ENCODE measurements around the gene SNRNP200. TPM values are rescaled to one million over a fixed set of nuclear protein-coding genes. Genes with fewer than 3 reads are reported as not detected.
"Not testable (repeated sequence)": the region's sequence is repeated elsewhere in the genome, so short reads cannot be mapped to it uniquely, and the experiment has no call there.

SNRNP200 gene
- total RNA-seq, 1 experiment from 2014 or later = 30.2 TPM

DNA sequence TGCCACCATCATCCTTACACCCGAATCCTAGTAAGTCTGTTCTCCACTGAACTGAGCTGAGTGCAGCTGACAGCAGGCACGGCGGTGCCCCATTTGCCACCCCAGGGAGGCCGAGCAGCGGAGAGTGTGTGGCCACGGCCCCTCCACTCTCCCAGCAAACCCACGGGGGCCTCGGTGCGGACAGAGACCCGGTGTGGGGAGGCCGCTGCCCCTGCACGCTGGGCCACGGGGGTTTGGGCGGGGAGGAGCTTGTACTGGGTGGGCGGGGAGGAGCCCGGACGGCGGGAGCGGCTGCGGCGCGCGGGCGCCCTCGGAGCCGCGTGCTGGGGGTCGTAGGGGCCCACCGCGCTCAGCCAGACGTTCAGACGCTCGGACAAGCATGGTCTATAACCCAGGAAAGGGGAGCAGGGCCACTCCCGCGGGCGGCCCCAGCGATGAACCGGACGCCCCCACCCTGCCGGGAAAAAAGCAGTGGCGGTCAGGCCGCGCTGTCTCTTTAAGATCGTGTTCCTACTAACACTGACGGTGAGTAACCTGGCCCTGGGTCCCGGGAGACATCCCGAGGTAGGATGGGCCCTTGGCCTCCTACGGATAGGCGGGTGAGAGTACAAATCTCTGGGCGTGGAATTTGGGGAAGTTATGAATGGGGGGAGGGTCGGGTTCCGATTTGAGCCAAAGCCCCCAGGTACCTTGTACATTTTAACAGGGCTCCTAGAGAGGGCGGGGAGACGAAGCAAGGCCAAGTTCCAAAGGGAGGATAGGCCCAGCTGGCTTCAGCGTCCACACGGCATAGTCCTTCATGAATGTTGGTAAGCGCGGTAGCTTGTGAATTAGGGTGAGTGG, 19.9 kb upstream of the SNRNP200 start, which contains the start of gene ITPRIPL1:
Gene ITPRIPL1 (plus strand): TSS at position 277 of the 843 bp plus-strand sequence. CDS start 523 bp downstream, at position 800.
- DNase-seq (ENCODE audit: low spot score) = no peak

DNA sequence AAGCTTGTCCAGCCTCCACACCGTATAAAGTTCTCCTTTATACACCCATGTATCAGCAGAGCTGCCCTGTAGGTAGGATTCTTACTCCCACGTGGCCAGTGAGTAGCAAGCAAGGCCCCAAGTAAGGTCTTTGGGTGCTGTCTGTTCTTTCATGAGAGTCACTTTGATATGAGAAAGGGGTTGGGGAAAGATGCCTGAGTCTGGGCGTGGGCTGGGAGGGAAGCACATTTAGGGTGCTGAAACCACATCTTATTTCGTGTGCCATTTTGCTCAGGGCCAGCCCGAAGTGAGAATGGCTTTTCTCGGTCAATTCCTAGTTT, 19.3 kb upstream of the SNRNP200 start:
- DNase-seq (ENCODE audit: low spot score) = no peak

DNA sequence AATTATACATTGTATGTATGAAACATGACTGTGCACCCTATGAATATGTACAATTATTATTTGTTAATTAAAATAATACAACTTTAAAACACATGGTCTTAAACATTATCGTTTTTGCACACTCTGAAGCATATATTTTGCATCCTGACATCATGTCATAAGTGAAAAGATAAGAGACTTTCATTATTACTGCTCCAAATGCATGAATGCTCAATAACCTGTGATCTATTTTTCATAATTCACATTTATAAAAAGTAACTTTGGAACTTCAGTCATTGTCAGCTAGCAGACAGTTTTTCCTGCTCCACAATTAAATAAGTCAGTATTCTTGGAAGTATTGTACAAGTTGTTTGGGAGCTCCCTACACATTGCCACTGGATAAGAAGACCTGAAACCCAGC, 18.5 kb upstream of the SNRNP200 start:
- DNase-seq (ENCODE audit: low spot score) = no peak

DNA sequence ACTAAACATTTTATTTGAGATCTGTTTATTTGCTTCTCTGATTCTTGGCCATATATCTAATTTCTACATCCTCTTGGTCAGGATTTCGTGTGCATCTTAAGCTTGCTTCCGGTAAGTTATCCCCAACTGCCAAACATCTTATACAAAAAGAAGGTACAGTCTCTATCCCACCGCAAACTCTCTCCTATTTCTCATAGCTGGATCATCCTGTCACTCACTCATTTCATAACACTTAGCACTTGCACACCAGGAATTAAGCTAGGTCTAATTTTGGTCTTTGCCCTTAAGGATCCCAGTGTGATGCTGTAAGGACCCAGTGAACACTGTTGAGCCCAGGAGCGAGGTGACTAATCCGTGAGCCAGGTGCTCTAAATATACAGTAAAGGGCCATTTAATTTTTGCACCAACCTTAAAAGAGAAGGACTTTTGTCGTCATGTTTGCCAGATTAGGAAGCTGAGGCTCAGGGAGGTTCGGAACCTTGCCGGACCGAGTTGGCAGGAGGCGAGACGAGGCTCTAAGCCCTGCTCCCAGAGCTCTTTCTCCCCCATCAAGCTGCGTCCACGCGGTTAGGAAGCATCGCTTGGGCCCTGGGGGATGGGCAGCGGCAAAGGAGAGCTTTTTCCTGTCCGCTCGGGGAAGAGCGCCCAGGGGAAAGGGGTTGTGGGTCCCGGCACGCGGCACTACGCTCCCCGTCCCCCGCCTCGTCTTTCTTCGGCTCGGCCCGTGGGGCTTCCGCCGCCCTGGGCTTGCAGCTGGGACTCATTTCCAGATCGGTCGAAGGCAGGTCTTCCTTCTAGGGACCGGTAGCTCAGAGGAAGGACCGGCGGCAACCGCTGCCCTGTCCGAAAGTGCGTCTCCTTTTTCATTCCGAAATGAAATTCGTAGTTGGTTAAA, 15.6 kb upstream of the SNRNP200 start:
- no peak for DNase-seq (ENCODE audit: low spot score)

DNA sequence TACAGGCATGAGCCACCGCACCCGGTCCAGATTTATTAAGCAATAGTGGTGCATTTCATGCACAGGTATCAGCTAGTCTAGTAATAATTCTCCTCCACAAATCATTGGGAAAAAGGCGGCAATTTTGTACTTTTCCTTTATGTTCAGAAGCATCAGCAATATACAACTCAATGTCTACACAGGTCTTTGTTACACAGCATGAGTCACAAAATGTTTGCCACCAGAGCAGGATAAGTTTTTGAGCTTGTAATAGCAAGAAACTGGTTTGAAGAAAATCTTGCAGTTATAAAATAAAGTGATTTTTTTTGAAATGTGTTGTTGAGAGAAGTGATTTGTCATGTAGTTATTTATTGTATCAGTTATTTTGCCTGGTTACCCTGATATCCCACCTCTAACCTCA, 15.0 kb upstream of the SNRNP200 start:
- no peak for DNase-seq (ENCODE audit: low spot score)

DNA sequence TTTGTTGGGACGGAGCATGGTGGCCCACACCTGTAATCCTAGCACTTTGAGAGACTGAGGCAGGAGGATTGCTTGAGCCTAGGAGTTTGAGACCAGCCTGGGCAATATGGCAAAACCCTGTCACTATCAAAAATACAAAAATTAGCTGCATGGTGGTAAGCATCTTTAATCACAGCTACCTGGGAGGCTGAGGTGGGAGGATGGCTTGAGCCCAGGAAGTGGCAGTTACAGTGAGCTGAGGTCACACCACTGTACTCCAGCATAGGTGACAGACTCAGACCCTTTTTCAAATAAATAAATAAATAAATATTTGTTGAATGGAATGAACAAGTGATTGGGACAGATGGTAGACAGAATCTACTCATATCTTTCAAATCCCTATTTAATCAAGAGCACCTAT, 14.1 kb upstream of the SNRNP200 start:
- DNase-seq (ENCODE audit: low spot score) = no peak

DNA sequence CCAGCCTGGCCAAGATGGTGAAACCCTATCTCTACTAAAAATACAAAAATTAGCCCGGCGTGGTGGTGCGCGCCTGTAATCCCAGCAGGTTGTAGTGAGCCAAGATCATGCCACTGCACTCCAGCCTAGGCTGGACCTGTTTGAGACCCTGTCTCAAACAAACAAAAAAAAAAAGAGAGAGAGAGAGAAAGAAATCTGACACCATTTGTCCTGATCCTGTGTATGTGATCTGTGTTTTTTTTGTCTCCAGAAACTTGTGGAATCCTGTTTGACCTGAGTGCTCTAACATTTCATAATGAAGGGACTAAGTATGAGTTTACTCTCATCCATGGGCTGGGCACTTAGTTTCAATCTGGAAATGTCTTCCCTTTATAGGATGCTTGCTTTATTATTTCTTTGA, 13.4 kb upstream of the SNRNP200 start:
- no peak for DNase-seq (ENCODE audit: low spot score)

DNA sequence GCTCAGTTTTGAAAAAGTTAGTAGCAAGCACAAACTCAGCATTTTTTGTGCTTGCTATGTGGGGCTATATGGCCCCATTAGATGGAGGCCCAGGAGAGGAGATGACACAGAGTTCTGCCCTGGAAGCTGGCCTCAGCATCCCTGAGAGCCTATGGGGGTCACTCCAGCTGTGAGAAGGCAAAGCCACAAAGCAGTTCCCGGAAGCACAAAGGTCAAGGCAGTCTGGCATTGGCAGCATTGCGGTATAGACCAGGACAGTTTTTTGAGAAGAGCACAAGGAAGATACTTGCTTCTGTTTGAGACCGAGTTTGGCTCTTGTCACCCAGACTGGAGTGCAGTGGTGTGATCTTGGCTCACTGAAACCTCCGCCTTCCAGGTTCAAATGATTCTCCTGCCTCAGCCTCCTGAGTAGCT, 12.2 kb upstream of the SNRNP200 start:
- no peak for DNase-seq (ENCODE audit: low spot score)

DNA sequence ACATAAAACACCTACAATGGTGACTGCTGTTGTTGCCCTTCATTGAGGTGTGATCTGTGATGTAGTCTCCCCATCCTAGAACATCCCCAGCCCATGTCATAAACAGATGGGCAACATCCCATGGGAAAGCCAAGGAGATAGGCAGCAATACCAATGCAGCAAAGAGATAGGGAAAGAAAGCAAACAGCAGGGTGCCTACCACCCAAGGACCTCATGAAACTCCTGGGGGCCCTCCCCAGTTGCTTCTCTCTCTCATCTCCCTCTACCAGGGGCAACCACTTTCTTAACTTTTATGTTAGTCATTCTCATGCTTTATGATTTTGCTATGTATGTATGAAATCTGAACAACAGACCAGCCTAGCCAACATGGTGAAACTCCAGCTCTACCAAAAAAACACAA, 11.7 kb upstream of the SNRNP200 start:
- no peak for DNase-seq (ENCODE audit: low spot score)

DNA sequence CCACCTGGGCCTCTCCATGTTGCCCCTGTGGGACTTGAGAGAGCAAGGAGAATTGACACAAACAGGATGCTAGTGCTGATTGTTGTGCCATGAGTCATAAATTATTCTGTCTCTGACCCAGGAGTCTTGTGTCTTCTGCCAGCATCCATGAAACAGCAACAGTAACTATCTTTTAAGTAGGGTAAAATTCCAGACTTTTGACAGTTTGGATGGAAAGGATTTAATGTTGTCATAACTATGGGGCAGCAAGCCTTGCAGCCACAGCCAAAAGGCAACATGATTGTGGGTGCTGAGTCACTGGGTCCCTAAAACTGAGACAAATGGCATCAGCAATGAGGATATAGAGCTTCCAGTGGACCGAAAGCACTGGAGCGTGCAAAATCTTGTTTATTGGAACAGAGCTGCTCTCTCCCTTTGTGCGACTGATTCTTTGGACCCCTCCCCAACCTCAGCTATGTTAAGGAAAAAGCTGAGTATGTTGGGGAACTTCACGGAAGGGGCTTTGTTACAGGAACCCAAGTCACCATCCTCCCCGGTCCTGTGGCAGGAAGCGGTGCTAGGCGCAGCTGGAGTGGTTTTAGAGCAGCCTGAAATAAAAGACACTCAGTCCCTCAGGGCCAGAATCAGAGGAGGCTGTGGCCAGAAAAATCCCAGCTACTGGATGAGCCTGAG, 10.2 kb upstream of the SNRNP200 start:
- peak; percentile 82 for DNase-seq (ENCODE audit: low spot score)

DNA sequence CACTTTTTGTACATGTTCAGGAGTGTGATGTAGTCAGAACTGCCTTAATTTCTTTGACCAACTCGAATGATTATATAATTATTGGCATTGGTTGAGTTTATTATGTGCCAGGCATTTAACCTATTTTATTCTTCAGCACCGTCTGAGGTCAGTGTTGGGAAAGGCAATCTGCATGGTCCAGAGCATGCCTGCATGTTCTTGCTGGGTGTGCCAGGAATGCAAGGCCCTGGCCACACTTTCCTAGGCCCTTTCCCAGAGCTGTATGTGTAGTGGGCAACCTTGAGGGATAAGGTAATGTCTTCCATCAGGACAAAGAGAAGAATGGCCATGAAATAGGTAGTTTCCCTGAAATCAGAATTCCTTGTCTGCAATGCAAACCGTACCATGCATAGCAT, 9.7 kb upstream of the SNRNP200 start:
- DNase-seq (ENCODE audit: low spot score) = no peak

DNA sequence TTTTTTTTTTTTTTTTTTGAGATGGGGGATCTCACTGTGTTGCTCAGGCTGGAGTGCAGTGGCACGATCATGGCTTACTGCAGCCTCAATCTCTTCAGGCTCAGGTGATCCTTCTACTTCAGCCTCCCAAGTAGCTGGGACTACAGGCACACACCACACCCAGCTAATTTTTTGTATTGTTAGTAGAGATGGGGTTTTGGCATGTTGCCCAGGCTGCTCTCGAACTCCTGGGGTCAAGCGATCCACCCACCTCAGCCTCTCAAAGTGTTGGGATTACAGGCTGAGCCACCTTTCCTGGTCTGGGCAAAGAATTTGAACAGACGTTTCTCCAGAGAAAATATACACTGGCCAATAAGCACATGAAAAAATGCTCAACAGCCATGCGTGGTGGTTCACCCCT, 2.9 kb upstream of the SNRNP200 start:
- no peak for DNase-seq (ENCODE audit: low spot score)

DNA sequence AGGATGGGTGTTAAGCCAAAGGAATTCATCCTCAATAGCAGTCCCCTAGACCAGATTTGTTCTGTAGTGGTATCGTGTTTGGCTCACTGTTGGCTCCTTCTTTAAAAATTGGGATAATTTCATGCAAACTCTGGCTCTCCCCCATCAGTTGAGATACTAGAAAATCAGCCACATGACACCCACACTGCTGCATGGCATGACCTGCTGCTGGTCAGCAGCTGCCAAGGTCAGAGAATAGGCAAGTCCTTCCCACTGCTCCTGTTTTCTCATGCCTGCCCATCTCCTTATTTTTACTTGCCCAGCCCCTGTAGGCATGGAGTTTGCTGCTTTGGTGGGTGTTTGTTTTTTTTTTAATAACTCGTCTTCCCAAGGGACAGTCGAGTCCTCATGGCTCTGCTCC, 1.0 kb upstream of the SNRNP200 start:
- no peak for DNase-seq (ENCODE audit: low spot score)

DNA sequence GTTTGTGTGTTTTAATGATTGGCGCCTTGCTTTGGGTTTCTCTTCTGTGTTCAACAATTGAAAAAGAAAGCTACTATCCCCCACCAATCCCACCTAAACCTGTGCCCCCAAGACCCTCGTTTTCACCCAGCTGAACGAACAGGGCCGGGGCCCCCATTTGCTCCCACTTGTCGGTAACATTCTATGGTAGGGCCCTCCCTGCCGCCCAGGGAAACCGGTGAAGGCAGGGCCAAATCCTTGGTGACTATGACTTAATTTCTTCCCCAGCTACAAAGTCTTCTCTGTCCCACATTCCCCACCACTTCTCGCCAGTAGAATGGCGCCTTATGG, 598 bp upstream of the SNRNP200 start:
- DNase-seq (ENCODE audit: low spot score) = no peak

DNA sequence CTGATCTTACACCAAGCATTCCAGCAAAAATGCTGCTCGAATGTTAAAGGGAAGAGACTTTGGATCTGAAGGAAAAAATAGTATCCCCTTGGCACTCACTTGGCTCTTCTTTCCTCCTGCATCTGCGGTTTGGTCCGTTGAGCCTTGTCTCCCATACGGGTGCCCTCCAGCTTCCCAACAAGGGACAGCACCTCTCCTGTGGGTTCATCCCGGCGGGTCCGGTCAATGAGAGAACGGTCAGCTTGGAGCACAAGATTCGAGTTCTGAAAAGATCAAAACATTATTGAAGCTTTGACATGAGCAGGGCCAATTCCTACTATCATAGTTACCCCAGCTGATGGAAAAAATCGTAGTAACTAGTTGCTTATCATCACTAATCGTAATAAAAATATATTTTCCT, 740 bp downstream of the SNRNP200 start:
- DNase-seq (ENCODE audit: low spot score) = no peak

DNA sequence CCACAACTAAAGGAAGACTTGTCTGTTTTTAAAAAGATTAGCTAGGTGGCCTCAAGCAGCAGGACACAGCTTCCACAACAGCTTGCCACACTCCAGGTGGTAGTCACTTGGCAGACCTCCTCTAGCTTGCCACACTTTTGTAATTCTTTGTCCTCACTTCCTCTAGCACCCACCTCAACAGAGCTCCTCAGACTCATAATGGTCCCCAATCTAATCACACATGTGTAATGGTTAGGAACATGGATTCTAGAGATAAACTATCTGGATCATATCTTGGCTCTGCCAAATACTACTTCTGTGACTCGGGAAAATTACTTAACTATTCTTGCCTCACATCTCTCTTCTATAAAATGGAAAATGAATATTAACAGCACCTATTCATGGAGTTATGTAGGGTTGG, 3.5 kb downstream of the SNRNP200 start:
- no peak for DNase-seq (ENCODE audit: low spot score)

DNA sequence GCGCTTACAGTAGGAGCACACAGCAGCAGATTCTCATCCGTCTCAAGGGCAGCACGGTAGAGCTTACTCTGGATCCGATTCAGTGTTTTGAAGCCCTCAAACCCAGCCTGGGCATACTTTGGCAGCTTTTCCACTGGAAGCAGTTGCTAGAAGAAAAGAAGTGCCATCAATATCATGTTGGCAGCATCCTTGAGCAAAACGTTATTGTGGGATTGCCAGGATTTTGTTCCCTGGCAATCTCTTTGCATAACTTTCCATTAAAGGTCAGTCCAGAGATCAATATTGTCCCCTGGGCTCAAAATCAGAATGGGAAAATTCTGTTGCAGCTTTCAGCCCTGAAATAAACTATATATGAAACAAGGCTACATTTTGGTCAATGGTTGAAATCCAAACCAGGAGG, 8.4 kb downstream of the SNRNP200 start:
- no peak for DNase-seq (ENCODE audit: low spot score)

DNA sequence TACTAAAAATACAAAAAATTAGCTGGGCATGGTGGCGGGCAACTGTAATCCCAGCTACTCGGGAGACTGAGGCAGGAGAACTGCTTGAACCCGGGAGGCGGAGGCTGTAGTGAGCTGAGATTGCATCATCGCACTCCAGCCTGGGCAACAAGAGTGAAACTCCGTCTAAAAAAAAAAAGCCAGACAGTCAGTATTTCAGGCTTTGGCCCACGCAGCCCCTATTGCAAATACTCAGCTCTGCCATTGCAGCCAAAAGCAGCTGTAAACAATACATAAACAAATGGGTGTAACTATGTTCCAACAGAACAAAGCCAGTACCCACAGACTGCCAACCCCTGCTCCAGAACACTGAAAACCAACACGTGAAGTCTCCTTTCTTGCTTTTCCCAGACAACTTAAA, 11.1 kb downstream of the SNRNP200 start:
- not testable (repeated sequence) for DNase-seq (ENCODE audit: low spot score)

DNA sequence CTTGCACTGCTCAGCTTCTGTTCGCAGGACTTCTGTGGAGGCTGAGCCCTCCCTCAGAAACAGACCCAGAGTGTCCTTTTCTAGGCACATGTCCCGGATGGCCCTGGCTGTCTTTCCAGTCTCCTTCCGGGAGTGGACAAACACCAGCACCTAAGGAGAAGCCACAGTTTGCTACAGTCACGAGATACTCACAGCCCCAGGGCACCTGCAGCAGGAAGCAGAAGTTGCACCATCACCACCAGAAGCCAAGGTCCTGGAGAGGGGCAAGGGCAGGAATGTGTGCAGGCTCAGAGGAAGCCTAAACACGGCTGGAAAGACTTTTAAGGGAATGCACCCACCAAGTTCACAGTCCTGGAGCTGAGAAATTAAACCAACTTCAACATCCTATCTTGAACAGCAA, 13.6 kb downstream of the SNRNP200 start:
- no peak for DNase-seq (ENCODE audit: low spot score)

DNA sequence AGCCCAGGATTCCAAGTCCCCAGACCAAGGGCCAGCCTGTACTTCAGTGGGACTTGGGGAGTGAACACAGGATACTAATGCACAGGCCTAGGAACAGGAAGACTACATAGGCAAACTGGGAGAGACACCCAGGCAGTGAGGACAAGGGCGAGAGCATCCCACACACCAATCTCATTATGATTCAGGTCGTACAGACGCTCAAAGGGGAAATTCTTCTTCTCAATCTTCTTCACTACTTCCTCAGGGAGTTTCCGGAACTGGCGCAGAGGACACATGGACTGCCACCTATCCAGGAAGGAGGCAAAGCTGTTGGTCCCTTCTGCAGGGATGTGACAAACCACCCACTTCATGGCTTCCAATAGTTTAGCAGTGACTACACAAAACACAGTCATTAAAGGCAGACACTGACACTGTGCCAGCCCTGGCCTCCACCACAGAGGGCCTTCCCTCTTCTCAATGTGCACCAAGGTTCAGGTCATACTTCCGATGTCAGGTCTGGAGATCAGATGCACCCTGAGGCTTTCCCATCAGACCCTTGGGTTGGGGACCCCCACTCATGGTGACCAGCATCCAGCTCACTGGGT, 18.0 kb downstream of the SNRNP200 start:
- no peak for DNase-seq (ENCODE audit: low spot score)

DNA sequence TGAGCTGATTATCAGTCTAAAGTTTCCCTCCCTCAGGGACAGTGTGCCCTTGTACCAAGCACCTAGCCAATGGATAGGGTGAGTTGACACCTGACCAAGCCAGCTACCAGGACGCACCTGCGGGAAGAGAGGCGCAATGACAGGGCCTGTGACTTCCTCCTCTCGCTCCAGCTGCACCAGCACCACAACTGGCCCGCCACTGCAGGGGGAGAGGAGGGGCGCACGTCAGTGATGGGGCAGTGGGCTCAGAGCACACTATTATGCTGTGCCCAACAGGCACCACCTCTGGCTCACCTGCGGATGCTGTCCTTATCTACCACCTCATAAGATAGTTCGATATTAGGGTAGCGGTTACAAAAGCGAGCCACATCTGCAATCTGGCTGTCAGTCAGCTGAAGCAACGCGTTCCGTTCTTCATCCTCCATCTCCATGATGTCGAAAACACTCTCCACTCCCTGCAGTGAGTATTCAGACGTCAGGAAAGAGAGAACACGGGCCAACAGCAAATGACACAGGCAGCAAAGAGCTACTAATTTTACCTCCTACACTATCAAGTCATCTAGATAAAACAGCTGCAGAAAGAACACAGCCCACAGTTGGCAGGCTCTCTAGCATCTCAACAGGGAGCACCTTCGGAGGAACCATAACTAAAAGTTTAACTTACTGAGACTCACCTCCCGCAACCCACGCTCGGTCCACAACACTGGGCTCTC, 28.4 kb downstream of the SNRNP200 start:
- DNase-seq (ENCODE audit: low spot score) = no peak

All from H4 (cell line).